Smooth muscle cell of the pulmonary artery (primary cell): ENCODE results near the gene ZNF737. TPM values are rescaled to one million over a fixed set of nuclear protein-coding genes. Genes with fewer than 3 reads are reported as not detected.

Source experiments
- total RNA-seq: library from RNA; depleted of rRNA; stranded (reverse); fragments of >200 nt; gene quantifications from 2 replicates; pipeline ENCODE4 v1.2.3, GENCODE V29; 2014

ZNF737 gene
- 6.9 and 7.0 TPM in 2 replicates for total RNA-seq

GRCh38 chr19:20565321-20566018 lies at the start of gene ZNF737:
ZNF737 (minus strand) TSS chr19:20565781; CDS start chr19:20565640, 141 bp downstream.

Other genes with a start within 250 kb of the ZNF737 start
- 11.1 and 13.7 TPM in 2 replicates for gene ZNF626, start 95.8 kb upstream of the ZNF737 start, total RNA-seq
- gene ZNF66, start 210.5 kb upstream of the ZNF737 start, total RNA-seq = 1.4 and 1.5 TPM in 2 replicates